Thyroid gland (tissue), 4 donors: ENCODE results near the gene STRC.

Experiments
- CTCF ChIP-seq, 6 experiments: fragments of 200-600 bp in 3 of 6; fragments of 450-650 bp in 3 of 6; sonication (generic) in 3 of 6; IDR thresholded peaks; one replicate each; pipeline ENCODE4 v1.5.1; 2016 to 2019; ENCODE audit warnings: antibody characterized with exemption in 6 of 6, mild to moderate bottlenecking in 2 of 6, inconsistent platforms in 1 of 6, moderate library complexity in 1 of 6
- POLR2A ChIP-seq, 2 donors: fragments of 450-650 bp; IDR thresholded peaks; one replicate each; pipeline ENCODE4 v1.6.1; 2017; ENCODE audit warnings: antibody characterized with exemption in 2 of 2, mild to moderate bottlenecking in 2 of 2, moderate library complexity in 1 of 2

- TF ChIP-seq POLR2A (IDR thresholded peaks at IDR 0.05) (no peak), CTCF (IDR thresholded peaks at IDR 0.05) (no peak)
Observed at GRCh38 chr15:43625106-43625505, 6.5 kb upstream of the STRC start.
